Thoracic aorta (tissue), 2 donors: ENCODE measurements around the gene CTNNA2. TPM values are rescaled to one million over a fixed set of nuclear protein-coding genes. Genes with fewer than 3 reads are reported as not detected.

ENCODE experiments used
- ATAC-seq: fragments of 150-250 bp; one replicate; pipeline ENCODE4 v1.8.0; 2017; ENCODE audit warnings: low read depth; ENCODE audit not compliant: insufficient number of reproducible peaks, low FRiP score
- DNase-seq: peaks from one replicate; pipeline ENCODE4 v3.0.0-alpha.2; 2020; ENCODE audit warnings: low spot score
- H3K27ac ChIP-seq, 2 donors: fragments of 200-600 bp; sonication (generic); 1 replicate in 1 of 2; 2 replicates in 1 of 2; pipeline ENCODE4 v1.5.1; 2016; ENCODE audit warnings: mild to moderate bottlenecking in 2 of 2, moderate library complexity in 2 of 2
- H3K27me3 ChIP-seq: fragments of 200-600 bp; sonication (generic); replicated peaks from 2 replicates; pipeline ENCODE4 v1.6.0; 2016; ENCODE audit warnings: mild to moderate bottlenecking; ENCODE audit not compliant: insufficient read depth
- H3K36me3 ChIP-seq: fragments of 200-600 bp; sonication (generic); one replicate; pipeline ENCODE4 v1.5.1; 2016
- H3K4me1 ChIP-seq, 2 donors: fragments of 200-600 bp; sonication (generic); 1 replicate in 1 of 2; 2 replicates in 1 of 2; pipeline versions ENCODE4 v1.5.1 to v1.6.0; 2016; ENCODE audit warnings: low read depth in 2 of 2, mild to moderate bottlenecking in 1 of 2; ENCODE audit not compliant: control insufficient read depth in 1 of 2
- H3K4me3 ChIP-seq: fragments of 200-600 bp; sonication (generic); 2 replicates; pipeline ENCODE4 v1.5.1; 2016; ENCODE audit warnings: mild to moderate bottlenecking
- H3K9me3 ChIP-seq: fragments of 200-600 bp; sonication (generic); 2 replicates; pipeline ENCODE4 v1.5.1; 2016
- total RNA-seq, 2 donors: library from RNA; depleted of rRNA; stranded (reverse); fragments of >200 nt; gene quantifications; one replicate each; pipeline versions ENCODE4 v1.1.0 to v1.2.3, GENCODE V29; 2016
- TF ChIP-seq, protein P1 (sequence below): fragments of 200-600 bp; sonication (generic); IDR thresholded peaks from one replicate; pipeline ENCODE4 v1.5.1; 2019; ENCODE audit warnings: antibody characterized with exemption

Gene CTNNA2
- total RNA-seq, 2 donors from 2014 or later: not detected

DNA sequence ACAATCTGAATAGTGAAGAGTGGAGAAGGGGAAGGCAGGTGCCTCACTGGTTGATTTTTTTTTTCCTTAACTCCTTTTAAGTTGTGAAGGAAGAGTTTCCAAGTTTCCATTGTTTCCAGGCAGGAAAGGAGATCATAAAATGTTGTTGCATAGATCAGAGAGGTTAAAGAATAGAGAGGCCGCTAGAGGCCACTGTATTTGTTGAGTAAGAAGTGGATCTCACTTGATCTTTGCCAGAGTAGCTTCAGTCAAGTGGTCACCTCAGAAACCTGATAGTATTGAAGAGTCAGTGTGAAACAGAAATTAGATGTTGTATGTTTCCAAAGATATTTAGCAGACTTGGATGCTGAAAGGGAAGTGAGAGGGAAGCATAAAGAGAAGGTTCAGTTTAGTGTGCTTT, 17.6 kb downstream of the CTNNA2 start:
- no peaks in the 10 kb centered on the region for H3K27me3 ChIP-seq
- TF ChIP-seq, protein P1, sequence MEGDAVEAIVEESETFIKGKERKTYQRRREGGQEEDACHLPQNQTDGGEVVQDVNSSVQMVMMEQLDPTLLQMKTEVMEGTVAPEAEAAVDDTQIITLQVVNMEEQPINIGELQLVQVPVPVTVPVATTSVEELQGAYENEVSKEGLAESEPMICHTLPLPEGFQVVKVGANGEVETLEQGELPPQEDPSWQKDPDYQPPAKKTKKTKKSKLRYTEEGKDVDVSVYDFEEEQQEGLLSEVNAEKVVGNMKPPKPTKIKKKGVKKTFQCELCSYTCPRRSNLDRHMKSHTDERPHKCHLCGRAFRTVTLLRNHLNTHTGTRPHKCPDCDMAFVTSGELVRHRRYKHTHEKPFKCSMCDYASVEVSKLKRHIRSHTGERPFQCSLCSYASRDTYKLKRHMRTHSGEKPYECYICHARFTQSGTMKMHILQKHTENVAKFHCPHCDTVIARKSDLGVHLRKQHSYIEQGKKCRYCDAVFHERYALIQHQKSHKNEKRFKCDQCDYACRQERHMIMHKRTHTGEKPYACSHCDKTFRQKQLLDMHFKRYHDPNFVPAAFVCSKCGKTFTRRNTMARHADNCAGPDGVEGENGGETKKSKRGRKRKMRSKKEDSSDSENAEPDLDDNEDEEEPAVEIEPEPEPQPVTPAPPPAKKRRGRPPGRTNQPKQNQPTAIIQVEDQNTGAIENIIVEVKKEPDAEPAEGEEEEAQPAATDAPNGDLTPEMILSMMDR: no peak
- DNase-seq (no peak), ATAC-seq (no peak)
- H3K9me3 ChIP-seq: no peaks in the 10 kb centered on the region
- no peak overlapping the region for H3K4me3 ChIP-seq
- no peaks in the 10 kb centered on the region for H3K4me1 ChIP-seq
- no peak overlapping the region for H3K27ac ChIP-seq
- no peaks in the 10 kb centered on the region for H3K36me3 ChIP-seq

DNA sequence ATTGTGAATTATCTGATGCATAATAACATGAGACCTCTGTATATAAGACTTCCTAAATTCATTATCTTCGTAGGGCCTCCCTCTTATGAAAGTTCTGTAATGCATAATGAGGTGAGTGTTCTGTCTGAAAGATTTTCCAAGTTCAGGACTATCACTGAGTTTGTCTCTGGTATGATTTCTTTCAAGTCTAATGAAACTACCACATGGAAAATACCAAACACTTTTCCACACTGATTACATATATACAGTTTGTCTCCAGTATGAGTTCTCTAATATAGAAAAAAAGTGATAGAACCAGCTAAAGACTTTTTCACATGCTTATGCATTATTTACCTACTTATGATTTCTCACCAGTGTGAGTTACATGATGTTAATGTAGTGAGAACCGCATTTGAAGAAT, 34.7 kb downstream of the CTNNA2 start:
- no peaks in the 10 kb centered on the region for H3K4me1 ChIP-seq
- no peak overlapping the region for H3K4me3 ChIP-seq
- no peaks in the 10 kb centered on the region for H3K27me3 ChIP-seq
- TF ChIP-seq, protein P1: no peak
- no peak overlapping the region for H3K27ac ChIP-seq
- peaks cover 4% of the 10 kb centered on the region for H3K9me3 ChIP-seq
- H3K36me3 ChIP-seq: no peaks in the 10 kb centered on the region
- ATAC-seq (no peak), DNase-seq (no peak)

DNA sequence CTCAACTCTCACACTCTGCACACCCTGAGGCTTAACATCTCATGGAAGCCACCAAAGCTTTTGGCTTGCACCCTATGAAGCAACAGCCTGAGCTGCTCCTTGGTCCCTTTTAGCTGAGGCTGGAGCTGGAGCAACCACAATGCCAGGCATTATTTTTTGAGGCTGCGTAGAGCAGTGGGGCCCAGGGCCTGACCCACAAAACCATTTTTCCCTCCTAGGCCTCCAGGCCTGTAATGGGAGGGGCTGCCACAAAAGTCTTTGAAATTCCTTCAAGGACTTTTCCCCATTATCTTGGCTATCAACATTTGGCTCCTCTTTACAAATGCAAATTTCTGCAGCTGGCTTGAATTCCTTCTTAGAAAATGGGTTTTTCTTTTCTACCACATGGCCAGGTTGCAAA, 39.8 kb downstream of the CTNNA2 start:
- no peak for DNase-seq
- TF ChIP-seq, protein P1: no peak
- H3K27ac ChIP-seq: no peak overlapping the region
- H3K27me3 ChIP-seq: no peaks in the 10 kb centered on the region
- H3K9me3 ChIP-seq: peaks cover 4% of the 10 kb centered on the region
- no peak for ATAC-seq
- no peaks in the 10 kb centered on the region for H3K4me1 ChIP-seq
- H3K4me3 ChIP-seq: no peak overlapping the region
- H3K36me3 ChIP-seq: no peaks in the 10 kb centered on the region

DNA sequence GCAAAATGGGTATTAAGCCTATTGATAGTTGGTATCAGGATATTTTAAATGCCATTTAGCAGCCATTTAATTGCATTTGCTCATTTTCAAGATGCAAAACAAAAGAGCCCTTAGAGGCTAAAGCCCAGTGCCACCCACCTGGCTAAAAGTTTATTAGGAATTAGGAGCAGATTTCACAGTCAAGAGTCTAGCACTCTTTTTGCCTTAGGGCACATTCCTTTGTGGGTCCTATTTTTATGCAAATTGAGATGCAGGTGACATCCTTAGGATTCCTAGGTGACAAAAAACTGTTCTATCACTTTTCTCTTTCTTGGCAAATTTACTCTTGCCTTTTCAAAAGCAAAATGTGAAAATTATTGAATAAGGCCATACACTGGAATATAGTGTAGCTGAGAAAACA, 42.0 kb downstream of the CTNNA2 start:
- H3K36me3 ChIP-seq: no peaks in the 10 kb centered on the region
- no peaks in the 10 kb centered on the region for H3K4me1 ChIP-seq
- no peak overlapping the region for H3K4me3 ChIP-seq
- no peak overlapping the region for H3K27ac ChIP-seq
- no peaks in the 10 kb centered on the region for H3K9me3 ChIP-seq
- H3K27me3 ChIP-seq: no peaks in the 10 kb centered on the region
- DNase-seq: no peak
- ATAC-seq: no peak
- TF ChIP-seq, protein P1: no peak

DNA sequence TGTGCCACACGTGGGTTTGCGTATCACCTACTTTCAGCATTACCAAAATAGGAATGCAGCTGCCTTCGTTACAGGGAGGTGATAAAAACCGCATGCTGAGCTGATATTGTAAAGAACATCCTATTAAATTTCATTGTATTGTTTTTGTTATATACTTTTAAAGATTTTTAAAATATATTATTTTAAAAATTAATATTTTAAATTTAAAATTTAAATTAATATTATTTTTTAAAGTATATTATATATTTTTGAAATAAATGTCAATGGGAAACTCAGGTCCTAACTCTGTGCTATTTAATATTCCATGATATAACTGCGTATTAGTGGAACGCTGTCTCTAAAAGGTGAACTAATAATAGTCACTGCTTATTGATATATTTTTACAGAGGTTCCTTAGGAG, 51.2 kb downstream of the CTNNA2 start:
- no peak for ATAC-seq

More for the DNA sequence above, 51.2 kb downstream of the CTNNA2 start:
- Histone ChIP-seq H3K4me1 (no peaks in the 10 kb centered on the region), H3K4me3 (no peak overlapping the region), H3K9me3 (no peaks in the 10 kb centered on the region), H3K27me3 (no peaks in the 10 kb centered on the region), H3K27ac (no peak overlapping the region), H3K36me3 (no peaks in the 10 kb centered on the region)
- TF ChIP-seq, protein P1: no peak
- DNase-seq: no peak
